ENCODE data around the gene AKAP8. TPM values are rescaled to one million over a fixed set of nuclear protein-coding genes. Genes with fewer than 3 reads are reported as not detected.
A peak's percentile ranks its signal among the peaks of the same experiment; 100 is the strongest.

The AKAP8 gene
- total RNA-seq (2022) (35.8 and 38.0 TPM in 2 replicates), Bru-seq, nascent RNA (percentile 71 among the genes with signal in this experiment), BruChase-seq, experiment 1, labeled RNA remaining after a 6-hour chase (percentile 75 among the genes with signal in this experiment), BruChase-seq, experiment 2, labeled RNA remaining after a 2-hour chase (percentile 83 among the genes with signal in this experiment)
- long read RNA-seq, transcript AKAP8-201 (14 exons, 3,670 nt), result major isoform, 18 of 42 reads
- long read RNA-seq, partial matches to known transcripts, result 1 of 42 reads
- long read RNA-seq, other reads (novel, unspliced or antisense), result 23 of 42 reads

DNA sequence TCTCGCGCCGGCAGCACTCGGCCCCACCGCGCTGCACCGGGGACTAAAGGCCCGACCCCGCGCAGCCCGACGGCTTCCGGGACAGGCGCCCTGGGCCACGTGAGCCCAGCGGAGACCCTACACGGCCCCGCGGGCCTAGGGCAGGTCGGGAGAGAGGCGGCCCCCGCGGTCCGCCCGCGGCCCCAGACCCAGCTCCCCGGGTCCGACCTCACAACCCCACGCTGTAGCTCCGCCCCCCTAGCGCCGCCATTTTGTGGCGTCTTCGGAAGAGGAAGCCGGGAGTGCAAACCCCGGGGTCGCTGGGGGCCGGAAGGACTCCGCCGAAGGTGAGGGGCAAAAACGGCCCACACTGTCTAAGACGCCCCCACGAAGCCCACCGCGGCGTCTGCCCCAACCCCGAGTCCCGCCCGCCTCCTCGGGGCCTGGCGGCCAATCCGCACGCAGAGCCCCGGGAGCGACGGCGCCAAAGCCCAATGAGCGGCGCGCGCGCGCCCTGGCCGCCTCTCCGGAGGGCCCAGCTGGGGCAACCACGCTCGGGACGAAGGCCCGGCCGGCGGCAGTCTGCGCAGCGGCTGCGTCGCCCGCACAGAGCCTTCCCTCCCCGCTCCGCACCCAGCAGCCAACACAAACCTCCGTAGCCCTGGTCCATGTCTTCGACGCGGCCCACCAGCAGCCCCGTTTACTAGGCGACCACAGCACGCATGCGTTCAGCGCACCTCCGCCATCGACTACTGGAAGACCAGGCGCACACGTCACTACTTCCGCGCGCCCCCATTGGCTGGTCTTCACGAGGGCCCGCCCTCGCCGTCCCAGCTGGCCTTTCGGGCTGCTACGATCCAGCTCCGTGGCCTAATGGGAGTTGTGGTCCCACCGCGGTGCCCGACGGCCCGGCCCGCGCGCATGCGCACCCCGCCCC lies at the start of gene AKAP8:
AKAP8 (minus strand) TSS at position 705 of the 916 bp plus-strand sequence; CDS start at position 649, 56 bp downstream.
- intact Hi-C loops (cut with micrococcal nuclease; ENCODE audit: unreplicated experiment), result loop anchor here (2.0 kb wide), 1 partner anchor 39 kb away; the partner anchor contains the start of gene AKAP8L
- Mint-ChIP-seq H3K27me3 (ENCODE audit: unreplicated experiment) (no peaks in the 10 kb centered on the region), H3K4me3 (ENCODE audit: low read depth, unreplicated experiment) (peak within 1 kb of the TSS; percentile 77), H3K36me3 (ENCODE audit: insufficient read depth, unreplicated experiment) (peaks cover 44% of the 10 kb centered on the region), H3K27ac (ENCODE audit: unreplicated experiment) (peak within 1 kb of the TSS; percentile 98), H3K4me1 (ENCODE audit: low read depth, unreplicated experiment) (no peaks in the 10 kb centered on the region), H3K9me3 (ENCODE audit: low read depth, unreplicated experiment) (no peaks in the 10 kb centered on the region)
- CTCF ChIA-PET, result interaction anchor here (0.6 to 0.9 kb wide), 3 partner anchors 40 to 429 kb away, joined by 3 to 4 read pairs (median 4); partner anchors contain the start of gene AKAP8L
- TF ChIP-seq, protein P1, sequence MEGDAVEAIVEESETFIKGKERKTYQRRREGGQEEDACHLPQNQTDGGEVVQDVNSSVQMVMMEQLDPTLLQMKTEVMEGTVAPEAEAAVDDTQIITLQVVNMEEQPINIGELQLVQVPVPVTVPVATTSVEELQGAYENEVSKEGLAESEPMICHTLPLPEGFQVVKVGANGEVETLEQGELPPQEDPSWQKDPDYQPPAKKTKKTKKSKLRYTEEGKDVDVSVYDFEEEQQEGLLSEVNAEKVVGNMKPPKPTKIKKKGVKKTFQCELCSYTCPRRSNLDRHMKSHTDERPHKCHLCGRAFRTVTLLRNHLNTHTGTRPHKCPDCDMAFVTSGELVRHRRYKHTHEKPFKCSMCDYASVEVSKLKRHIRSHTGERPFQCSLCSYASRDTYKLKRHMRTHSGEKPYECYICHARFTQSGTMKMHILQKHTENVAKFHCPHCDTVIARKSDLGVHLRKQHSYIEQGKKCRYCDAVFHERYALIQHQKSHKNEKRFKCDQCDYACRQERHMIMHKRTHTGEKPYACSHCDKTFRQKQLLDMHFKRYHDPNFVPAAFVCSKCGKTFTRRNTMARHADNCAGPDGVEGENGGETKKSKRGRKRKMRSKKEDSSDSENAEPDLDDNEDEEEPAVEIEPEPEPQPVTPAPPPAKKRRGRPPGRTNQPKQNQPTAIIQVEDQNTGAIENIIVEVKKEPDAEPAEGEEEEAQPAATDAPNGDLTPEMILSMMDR (IDR thresholded peaks at IDR 0.05; ENCODE audit: unreplicated experiment), result no peak
- DNase-seq, result peak; percentile 93
- no TSS peak for BruUV-seq (replicated peaks)

DNA sequence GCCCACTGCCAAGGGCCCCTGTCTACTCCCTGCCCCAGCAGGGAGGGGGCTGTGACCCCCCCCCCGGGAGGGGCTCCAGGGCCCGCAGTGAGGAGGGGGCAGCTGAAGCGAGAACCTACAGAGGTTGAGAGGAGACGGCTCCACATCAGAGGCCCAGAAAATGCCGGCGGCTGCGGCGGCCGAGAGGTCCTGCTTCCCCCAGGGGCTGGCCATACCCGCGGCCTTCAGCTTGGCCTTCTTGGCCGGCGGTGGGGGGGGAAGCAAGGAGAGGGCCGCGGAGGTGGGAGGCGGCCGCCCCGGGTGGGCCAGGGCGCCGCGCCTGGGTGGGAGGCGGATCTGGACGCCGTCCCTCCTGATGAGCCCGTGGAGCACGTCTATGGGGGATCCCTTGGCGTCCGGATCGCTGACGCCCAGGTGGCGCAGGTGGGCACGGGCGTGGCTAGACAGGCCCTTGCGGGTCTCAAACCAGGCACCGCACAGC lies 48.4 kb upstream of the AKAP8 start:
- intact Hi-C loops (cut with micrococcal nuclease; ENCODE audit: unreplicated experiment), result no loop called here
- CTCF ChIA-PET, result no interaction called here

DNA sequence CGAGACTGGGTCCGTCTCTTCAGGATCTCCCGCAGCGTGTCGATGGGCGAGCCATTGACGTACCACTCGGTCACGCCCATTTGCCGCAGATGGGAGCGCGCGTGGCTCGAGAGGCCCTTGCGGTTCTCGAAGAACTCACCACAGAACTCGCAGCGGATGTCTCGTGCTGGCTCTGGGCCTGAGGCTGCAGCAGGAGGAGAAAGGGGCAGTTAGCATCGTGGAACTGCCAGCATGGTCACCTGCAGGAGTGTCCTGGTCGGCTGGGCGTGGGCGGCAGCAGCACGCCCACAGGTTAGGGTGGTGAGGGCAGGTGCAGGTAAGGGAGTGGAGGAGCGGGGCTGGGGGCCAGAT lies 47.7 kb upstream of the AKAP8 start:
- intact Hi-C loops (cut with micrococcal nuclease; ENCODE audit: unreplicated experiment), result no loop called here

More for the DNA sequence above, 48.4 kb upstream of the AKAP8 start:
- BruUV-seq (replicated peaks), result no TSS peak
- H3K9me3 Mint-ChIP-seq (ENCODE audit: low read depth, unreplicated experiment), result no peaks in the 10 kb centered on the region
- TF ChIP-seq, protein P1 (IDR thresholded peaks at IDR 0.05; ENCODE audit: unreplicated experiment), result no peak
- H3K4me1 Mint-ChIP-seq (ENCODE audit: low read depth, unreplicated experiment), result peaks cover 10% of the 10 kb centered on the region
- peaks cover 29% of the 10 kb centered on the region for H3K36me3 Mint-ChIP-seq (ENCODE audit: insufficient read depth, unreplicated experiment)
- H3K27ac Mint-ChIP-seq (ENCODE audit: unreplicated experiment), result no peak overlapping the region
- no peaks in the 10 kb centered on the region for H3K27me3 Mint-ChIP-seq (ENCODE audit: unreplicated experiment)
- no peak for DNase-seq
- no peak overlapping the region for H3K4me3 Mint-ChIP-seq (ENCODE audit: low read depth, unreplicated experiment)

More for the DNA sequence above, 47.7 kb upstream of the AKAP8 start:
- DNase-seq, result no peak
- H3K27me3 Mint-ChIP-seq (ENCODE audit: unreplicated experiment), result no peaks in the 10 kb centered on the region
- H3K9me3 Mint-ChIP-seq (ENCODE audit: low read depth, unreplicated experiment), result no peaks in the 10 kb centered on the region
- no TSS peak for BruUV-seq (replicated peaks)
- H3K4me3 Mint-ChIP-seq (ENCODE audit: low read depth, unreplicated experiment), result no peak overlapping the region
- TF ChIP-seq, protein P1 (IDR thresholded peaks at IDR 0.05; ENCODE audit: unreplicated experiment), result no peak
- CTCF ChIA-PET, result no interaction called here
- H3K27ac Mint-ChIP-seq (ENCODE audit: unreplicated experiment), result no peak overlapping the region
- H3K4me1 Mint-ChIP-seq (ENCODE audit: low read depth, unreplicated experiment), result peaks cover 9% of the 10 kb centered on the region
- peaks cover 24% of the 10 kb centered on the region for H3K36me3 Mint-ChIP-seq (ENCODE audit: insufficient read depth, unreplicated experiment)

All from Calu3 (cell line).